ENCODE measurements around the gene YOD1. TPM values are rescaled to one million over a fixed set of nuclear protein-coding genes. Genes with fewer than 3 reads are reported as not detected.

The YOD1 gene
- total RNA-seq, 1 experiment from 2014 or later: 63.9 TPM

- Histone ChIP-seq H2AFZ (ENCODE audit: low read length) (0 out of 2 replicates have a peak overlapping the region, but pooled peaks have one; percentile 3), H3K9me3 (ENCODE audit: low read length) (no peaks in the 10 kb centered on the region), H4K20me1 (ENCODE audit: low read length) (no peaks in the 10 kb centered on the region), H3K4me1 (ENCODE audit: insufficient read depth, low read length) (peaks cover 71% of the 10 kb centered on the region), H3K79me2 (ENCODE audit: low read length) (no peaks in the 10 kb centered on the region), H3F3A (ENCODE audit: low read length, unreplicated experiment) (peaks cover 16% of the 10 kb centered on the region), H3K27ac (ENCODE audit: low read length) (peak overlapping the region; percentile 92), H3K9me2 (replicated peaks; ENCODE audit: low read length) (no peaks in the 10 kb centered on the region), H3K4me2 (ENCODE audit: low read length) (peak overlapping the region; percentile 26), H3K36me3 (ENCODE audit: low read depth, low read length) (no peaks in the 10 kb centered on the region), H3K9ac (ENCODE audit: low read length) (peak overlapping the region; percentile 13; the same call in 1 of the 2 replicates), H3K27me3 (ENCODE audit: low read length) (no peaks in the 10 kb centered on the region), H3K4me3 (ENCODE audit: low read length) (no peak overlapping the region)
- intact Hi-C loops (cut with micrococcal nuclease): no loop called here
- ATAC-seq: peak; percentile 42
- ChIA-PET CTCF (interaction anchor here (0.6 kb wide), 1 partner anchor 19 kb away, joined by 3 read pairs; no protein-coding TSS in a partner anchor), POLR2A (ENCODE audit: unreplicated experiment) (interaction anchor here (0.6 to 4.8 kb wide), 6 partner anchors 18 to 367 kb away, joined by 3 to 52 read pairs (median 5); partner anchors contain the start of genes DYRK3 and PFKFB2)
- TF ChIP-seq EZH2phosphoT487 (IDR thresholded peaks at IDR 0.05; ENCODE audit: borderline replicate concordance, low read length): no peak
- TF ChIP-seq, protein P1, sequence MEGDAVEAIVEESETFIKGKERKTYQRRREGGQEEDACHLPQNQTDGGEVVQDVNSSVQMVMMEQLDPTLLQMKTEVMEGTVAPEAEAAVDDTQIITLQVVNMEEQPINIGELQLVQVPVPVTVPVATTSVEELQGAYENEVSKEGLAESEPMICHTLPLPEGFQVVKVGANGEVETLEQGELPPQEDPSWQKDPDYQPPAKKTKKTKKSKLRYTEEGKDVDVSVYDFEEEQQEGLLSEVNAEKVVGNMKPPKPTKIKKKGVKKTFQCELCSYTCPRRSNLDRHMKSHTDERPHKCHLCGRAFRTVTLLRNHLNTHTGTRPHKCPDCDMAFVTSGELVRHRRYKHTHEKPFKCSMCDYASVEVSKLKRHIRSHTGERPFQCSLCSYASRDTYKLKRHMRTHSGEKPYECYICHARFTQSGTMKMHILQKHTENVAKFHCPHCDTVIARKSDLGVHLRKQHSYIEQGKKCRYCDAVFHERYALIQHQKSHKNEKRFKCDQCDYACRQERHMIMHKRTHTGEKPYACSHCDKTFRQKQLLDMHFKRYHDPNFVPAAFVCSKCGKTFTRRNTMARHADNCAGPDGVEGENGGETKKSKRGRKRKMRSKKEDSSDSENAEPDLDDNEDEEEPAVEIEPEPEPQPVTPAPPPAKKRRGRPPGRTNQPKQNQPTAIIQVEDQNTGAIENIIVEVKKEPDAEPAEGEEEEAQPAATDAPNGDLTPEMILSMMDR (conservative IDR thresholded peaks at IDR 0.05; ENCODE audit: low read depth, low read length): no peak
- no peak for TF ChIP-seq EZH2 (IDR thresholded peaks at IDR 0.05; ENCODE audit: low read length, unreplicated experiment)
- BruUV-seq (replicated peaks): no TSS peak
- peak; percentile 99 for DNase-seq
Observed at GRCh38 chr1:207002724-207003146, 48.3 kb downstream of the YOD1 start.

DNA sequence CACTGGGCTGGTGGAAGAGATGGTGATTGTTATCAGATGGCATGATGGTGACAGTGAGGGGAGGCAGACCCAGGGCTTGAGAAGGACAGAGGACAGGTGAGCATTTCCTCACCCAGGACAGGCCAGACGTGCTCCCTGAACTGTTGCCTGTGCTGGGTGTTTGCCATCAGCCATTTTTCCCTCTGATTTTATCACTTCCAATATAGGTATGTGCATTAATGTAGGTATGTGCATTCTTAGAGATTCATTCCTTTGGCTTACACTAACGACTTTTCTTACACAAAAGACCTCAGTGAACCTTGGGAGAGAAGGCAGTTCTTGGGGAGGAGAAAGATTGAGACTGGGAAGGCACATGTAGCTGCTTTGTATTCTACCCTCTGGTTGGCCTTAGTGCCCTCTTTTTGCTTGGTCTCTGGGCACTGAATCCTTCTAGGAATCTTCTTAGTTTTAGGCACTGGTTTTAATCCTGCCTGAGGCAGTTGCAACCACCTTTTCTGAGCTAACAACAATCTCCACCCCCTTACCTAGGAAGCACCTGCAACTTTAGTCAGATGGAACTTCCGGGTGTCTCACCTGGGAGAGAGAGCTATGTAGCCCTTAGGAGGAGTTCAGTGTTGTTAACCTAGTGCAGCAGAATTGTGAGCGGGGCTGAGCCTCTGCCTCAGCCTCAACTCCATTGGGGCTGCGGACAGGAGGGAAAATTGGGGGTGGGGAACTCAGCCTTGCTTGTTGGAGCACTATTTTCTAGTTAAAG lies 49.3 kb downstream of the YOD1 start:
- H3K27ac ChIP-seq (ENCODE audit: low read length): peak overlapping the region; percentile 92
- 0 out of 2 replicates have a peak overlapping the region, but pooled peaks have one; percentile 0 for H2AFZ ChIP-seq (ENCODE audit: low read length)

More for the DNA sequence above, 49.3 kb downstream of the YOD1 start:
- no peaks in the 10 kb centered on the region for H3K9me3 ChIP-seq (ENCODE audit: low read length)
- no peak overlapping the region for H3K4me2 ChIP-seq (ENCODE audit: low read length)
- ChIA-PET CTCF (interaction anchor here (0.5 kb wide), 1 partner anchor 56 kb away, joined by 11 read pairs; no protein-coding TSS in a partner anchor), POLR2A (ENCODE audit: unreplicated experiment) (interaction anchor here (0.9 kb wide), 1 partner anchor 26 kb away, joined by 3 read pairs; no protein-coding TSS in a partner anchor)
- intact Hi-C loops (cut with micrococcal nuclease): no loop called here
- BruUV-seq (replicated peaks): no TSS peak
- H3K4me1 ChIP-seq (ENCODE audit: insufficient read depth, low read length): peaks cover 61% of the 10 kb centered on the region
- peak; percentile 69 for DNase-seq
- H3F3A ChIP-seq (ENCODE audit: low read length, unreplicated experiment): peaks cover 12% of the 10 kb centered on the region
- no peaks in the 10 kb centered on the region for H3K9me2 ChIP-seq (replicated peaks; ENCODE audit: low read length)
- TF ChIP-seq, protein P1 (conservative IDR thresholded peaks at IDR 0.05; ENCODE audit: low read depth, low read length): no peak
- no peak for TF ChIP-seq EZH2 (IDR thresholded peaks at IDR 0.05; ENCODE audit: low read length, unreplicated experiment)
- no peak for TF ChIP-seq EZH2phosphoT487 (IDR thresholded peaks at IDR 0.05; ENCODE audit: borderline replicate concordance, low read length)
- H3K9ac ChIP-seq (ENCODE audit: low read length): no peak overlapping the region
- no peak for ATAC-seq
- no peaks in the 10 kb centered on the region for H4K20me1 ChIP-seq (ENCODE audit: low read length)
- H3K79me2 ChIP-seq (ENCODE audit: low read length): no peaks in the 10 kb centered on the region
- no peaks in the 10 kb centered on the region for H3K36me3 ChIP-seq (ENCODE audit: low read depth, low read length)
- H3K27me3 ChIP-seq (ENCODE audit: low read length): no peaks in the 10 kb centered on the region
- no peak overlapping the region for H3K4me3 ChIP-seq (ENCODE audit: low read length)

Measured in PC-3 (cell line).